ENCODE results near the gene LRRC38.

LRRC38 gene

GRCh38 chr1:13465515-13465914, 48.3 kb downstream of the LRRC38 start:
- POLR2A ChIA-PET = no interaction called here
- no peaks in the 10 kb centered on the region for H3K9me3 ChIP-seq (ENCODE audit: control insufficient read depth, insufficient read depth, low read depth, low read length)
- no peaks in the 10 kb centered on the region for H3K36me3 ChIP-seq (ENCODE audit: control insufficient read depth in 2 of 2, insufficient read depth in 1 of 2, low read length in 2 of 2)
- TF ChIP-seq ZNF423 (tag by site-specific recombination; IDR thresholded peaks at IDR 0.05) (no peak), ZFP41 (tag by site-specific recombination; IDR thresholded peaks at IDR 0.05; ENCODE audit: borderline replicate concordance) (no peak), ZBTB21 (tag by site-specific recombination; IDR thresholded peaks at IDR 0.05) (no peak), KLF10 (tag by site-specific recombination; IDR thresholded peaks at IDR 0.05) (no peak), ZNF23 (tag by site-specific recombination; IDR thresholded peaks at IDR 0.05; ENCODE audit: borderline replicate concordance) (no peak), ZNF513 (tag by site-specific recombination; IDR thresholded peaks at IDR 0.05) (no peak), ZNF624 (tag by site-specific recombination; IDR thresholded peaks at IDR 0.05) (no peak), ZNF366 (tag by site-specific recombination; conservative IDR thresholded peaks at IDR 0.05) (no peak; the same call in 1 of the 2 replicates), ZNF843 (tag by site-specific recombination; IDR thresholded peaks at IDR 0.05) (no peak), SP7 (tag by site-specific recombination; IDR thresholded peaks at IDR 0.05) (no peak), ZNF24 (tag by site-specific recombination; IDR thresholded peaks at IDR 0.05) (no peak), ZNF169 (tag by site-specific recombination; IDR thresholded peaks at IDR 0.05) (no peak), ZNF140 (tag by site-specific recombination; IDR thresholded peaks at IDR 0.05) (no peak), ZNF391 (tag by site-specific recombination; IDR thresholded peaks at IDR 0.05; ENCODE audit: borderline replicate concordance, low read depth) (no peak), ZNF514 (tag by site-specific recombination; IDR thresholded peaks at IDR 0.05) (no peak), ZNF18 (tag by site-specific recombination; IDR thresholded peaks at IDR 0.05) (no peak), ZNF341 (tag by site-specific recombination; IDR thresholded peaks at IDR 0.05; ENCODE audit: low read depth) (no peak)
- H3K4me1 ChIP-seq (ENCODE audit: control insufficient read depth, insufficient read depth, low read length) = no peaks in the 10 kb centered on the region
- CTCF ChIA-PET = no interaction called here
- no peak overlapping the region for H3K4me3 ChIP-seq (ENCODE audit: low read depth, low read length)
- no peak overlapping the region for H3K27ac ChIP-seq (ENCODE audit: extremely low read depth, low read depth, low read length)

DNA sequence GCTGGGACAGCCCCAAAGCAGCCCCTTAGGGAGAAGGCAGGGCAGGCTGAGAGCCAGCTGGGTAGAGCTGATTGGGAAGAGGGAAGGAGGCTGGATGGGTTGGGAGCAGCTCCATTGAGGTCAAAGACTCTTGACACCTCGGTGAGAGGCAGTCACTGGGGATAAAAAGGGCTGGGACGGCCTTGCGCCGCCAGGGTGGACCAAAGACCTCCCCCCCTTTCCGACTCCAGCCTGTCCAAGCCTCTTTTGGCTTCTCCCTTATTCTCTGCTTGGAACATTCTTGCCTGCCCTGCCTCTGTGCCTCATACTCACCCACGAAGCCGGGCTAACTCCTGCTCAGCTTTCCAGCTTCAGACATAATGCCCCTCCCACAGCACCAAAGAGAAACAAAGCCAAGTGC, 51.1 kb downstream of the LRRC38 start:
- H3K36me3 ChIP-seq (ENCODE audit: control insufficient read depth in 2 of 2, insufficient read depth in 1 of 2, low read length in 2 of 2) = no peaks in the 10 kb centered on the region
- H3K9me3 ChIP-seq (ENCODE audit: control insufficient read depth, insufficient read depth, low read depth, low read length) = no peaks in the 10 kb centered on the region
- no peak overlapping the region for H3K27ac ChIP-seq (ENCODE audit: extremely low read depth, low read depth, low read length)
- H3K4me3 ChIP-seq (ENCODE audit: low read depth, low read length) = no peak overlapping the region
- ChIA-PET POLR2A (no interaction called here), CTCF (no interaction called here)
- no peaks in the 10 kb centered on the region for H3K4me1 ChIP-seq (ENCODE audit: control insufficient read depth, insufficient read depth, low read length)
- no peak for TF ChIP-seq ZNF558 (tag by site-specific recombination; IDR thresholded peaks at IDR 0.05)
- TF ChIP-seq ZNF747 (tag by site-specific recombination; IDR thresholded peaks at IDR 0.05) = no peak
- no peak for TF ChIP-seq ZNF121 (tag by site-specific recombination; IDR thresholded peaks at IDR 0.05)
- TF ChIP-seq ZNF585B (tag by site-specific recombination; IDR thresholded peaks at IDR 0.05) = no peak
- TF ChIP-seq ZSCAN5A (tag by site-specific recombination; IDR thresholded peaks at IDR 0.05) = no peak
- no peak for TF ChIP-seq ZNF324 (tag by site-specific recombination; IDR thresholded peaks at IDR 0.05)

Measured in HEK293 (cell line).